8988T (cell line): ENCODE measurements around the gene USP1.

Experiments
- DNase-seq: peaks from one replicate; pipeline ENCODE4 v3.0.0; 2011

Gene USP1

DNA sequence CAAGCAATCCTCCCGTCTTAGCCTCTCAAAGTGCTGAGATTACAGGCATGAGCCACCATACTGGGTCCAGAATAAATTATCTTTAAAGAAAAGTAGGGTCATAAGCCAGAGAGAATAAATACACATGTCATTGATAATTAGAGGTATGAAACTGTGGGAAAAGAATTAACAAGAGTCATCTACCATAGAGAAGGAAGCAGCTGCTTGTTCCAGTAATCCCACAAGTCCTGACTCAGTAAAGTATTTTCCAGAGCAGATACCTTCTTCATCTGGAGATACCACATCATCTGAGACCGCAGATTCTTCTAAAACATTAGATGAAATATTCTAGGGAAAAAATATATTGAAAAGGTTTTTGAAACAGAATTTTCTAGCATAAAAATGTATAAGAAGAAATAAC is 55.7 kb downstream of the USP1 start:
- no peak for DNase-seq

DNA sequence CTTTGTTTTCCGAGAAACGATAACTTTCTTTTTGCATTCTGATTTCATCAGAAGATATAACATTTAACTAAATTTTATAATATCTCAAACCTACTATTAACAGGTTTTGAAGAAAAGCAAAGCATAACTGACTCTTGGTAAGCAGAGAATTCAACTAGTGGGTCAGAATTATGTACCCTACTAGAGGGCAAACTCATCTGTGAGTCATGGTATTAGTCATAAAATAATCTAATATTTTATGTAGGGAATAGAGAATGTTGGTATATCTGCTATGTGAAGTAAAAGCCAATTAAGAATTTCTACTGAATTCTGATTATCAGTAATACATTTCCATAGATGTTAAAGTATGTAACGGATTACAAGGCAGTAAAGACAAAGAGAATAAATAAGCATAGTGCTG is 56.8 kb downstream of the USP1 start:
- DNase-seq, result no peak

DNA sequence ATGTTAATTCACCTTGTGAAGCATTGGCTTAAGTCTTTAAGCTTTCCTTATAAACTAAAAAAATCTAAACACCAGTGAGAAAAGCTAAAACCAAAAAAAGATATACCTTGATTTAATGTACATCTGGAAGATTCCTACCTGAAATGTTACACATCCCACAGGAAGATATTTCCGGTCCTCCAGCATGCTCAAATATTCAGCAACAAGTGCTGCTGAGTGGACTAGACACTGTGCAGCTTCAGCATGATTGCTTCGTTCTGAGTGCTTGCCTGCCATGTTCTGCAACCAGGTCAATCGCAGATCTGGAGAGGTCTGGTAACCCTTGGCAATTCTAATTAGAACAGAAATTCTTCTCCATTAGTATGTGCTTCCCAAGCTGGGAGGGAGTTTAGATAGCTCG is 57.3 kb downstream of the USP1 start:
- DNase-seq, result no peak

DNA sequence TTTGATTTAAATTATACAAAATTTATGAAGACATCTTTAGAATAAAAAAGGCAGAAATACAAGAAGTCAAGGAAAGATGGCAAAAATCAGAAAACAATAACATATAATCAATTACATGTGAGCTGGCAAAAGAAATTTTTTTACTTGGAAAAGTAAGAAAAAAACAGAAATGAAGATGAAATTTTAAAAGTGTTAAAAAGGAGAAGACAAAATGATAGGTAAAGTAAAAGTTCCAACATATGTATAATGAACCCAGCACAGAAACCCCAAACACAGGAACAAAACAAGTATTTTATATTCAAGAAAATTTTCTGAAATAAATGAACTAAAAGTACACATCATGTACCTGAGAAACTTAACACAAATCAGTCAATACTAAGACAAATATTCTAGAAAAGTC is 63.4 kb downstream of the USP1 start:
- no peak for DNase-seq
